Measurements from ENCODE around the gene MXRA7. TPM values are rescaled to one million over a fixed set of nuclear protein-coding genes. Genes with fewer than 3 reads are reported as not detected.

The MXRA7 gene
- total RNA-seq, 1 donor from 2014 or later = 411 TPM

DNA sequence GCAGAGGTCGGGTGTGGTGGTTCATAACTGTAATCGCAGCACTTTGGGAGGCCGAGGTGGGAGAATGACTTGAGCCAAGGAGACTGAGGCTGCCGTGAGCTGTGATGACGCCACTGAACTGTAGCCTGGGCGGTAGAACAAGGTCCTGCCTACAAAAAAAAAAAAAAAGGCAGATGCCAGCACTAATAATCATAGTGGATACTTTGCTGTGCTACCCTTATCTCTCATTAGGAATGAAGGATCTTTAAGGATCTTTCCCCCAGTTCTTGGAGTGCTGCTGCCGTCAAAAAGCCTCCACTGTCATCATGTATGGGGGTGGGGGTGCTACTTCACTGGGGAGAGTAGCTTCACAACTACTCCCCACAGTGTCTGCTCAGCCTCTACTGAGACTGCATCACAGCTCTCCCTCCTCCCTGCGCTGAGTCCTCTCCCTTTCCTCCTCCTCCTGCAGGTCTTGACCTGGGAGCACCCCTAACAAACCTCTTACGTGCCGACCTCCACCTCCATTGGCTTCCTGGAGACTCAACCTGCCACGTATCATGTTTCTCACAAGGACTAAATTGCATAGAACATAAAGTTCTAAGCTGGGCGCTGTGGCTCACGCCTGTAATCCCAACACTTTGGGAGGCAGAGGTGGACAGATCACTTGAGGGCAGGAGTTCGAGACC is 42.8 kb downstream of the MXRA7 start:
- Histone ChIP-seq H3K9me3 (replicated peaks) (no peaks in the 10 kb centered on the region), H3K27ac (replicated peaks) (no peak overlapping the region), H3K4me3 (no peak overlapping the region), H3K4me1 (peaks cover 25% of the 10 kb centered on the region), H3K27me3 (ENCODE audit: low read depth) (no peaks in the 10 kb centered on the region), H3K36me3 (no peaks in the 10 kb centered on the region)
- intact Hi-C loops (cut with micrococcal nuclease) = no loop called here
- DNase-seq = no peak
- TF ChIP-seq CTCF (IDR thresholded peaks at IDR 0.05; ENCODE audit: borderline replicate concordance) = no peak

- H3K4me1 ChIP-seq = peaks cover 20% of the 10 kb centered on the region
- H3K36me3 ChIP-seq = no peaks in the 10 kb centered on the region
- H3K27ac ChIP-seq (replicated peaks) = no peak overlapping the region
- DNase-seq = no peak
- intact Hi-C loops (cut with micrococcal nuclease) = no loop called here
- no peaks in the 10 kb centered on the region for H3K27me3 ChIP-seq (ENCODE audit: low read depth)
- no peaks in the 10 kb centered on the region for H3K9me3 ChIP-seq (replicated peaks)
- H3K4me3 ChIP-seq = no peak overlapping the region
- no peak for TF ChIP-seq CTCF (IDR thresholded peaks at IDR 0.05; ENCODE audit: borderline replicate concordance)
Observed at GRCh38 chr17:76667491-76667755, 43.3 kb downstream of the MXRA7 start.

GRCh38 chr17:76660656-76661042 is 50.1 kb downstream of the MXRA7 start:
- H3K9me3 ChIP-seq (replicated peaks) = no peaks in the 10 kb centered on the region
- TF ChIP-seq CTCF (IDR thresholded peaks at IDR 0.05; ENCODE audit: borderline replicate concordance) = no peak
- no peak for DNase-seq
- peak overlapping the region; percentile 47 for H3K27ac ChIP-seq (replicated peaks)
- no peak overlapping the region for H3K4me3 ChIP-seq
- H3K36me3 ChIP-seq = no peaks in the 10 kb centered on the region
- H3K4me1 ChIP-seq = peaks cover 25% of the 10 kb centered on the region
- H3K27me3 ChIP-seq (ENCODE audit: low read depth) = no peaks in the 10 kb centered on the region
- intact Hi-C loops (cut with micrococcal nuclease) = no loop called here

DNA sequence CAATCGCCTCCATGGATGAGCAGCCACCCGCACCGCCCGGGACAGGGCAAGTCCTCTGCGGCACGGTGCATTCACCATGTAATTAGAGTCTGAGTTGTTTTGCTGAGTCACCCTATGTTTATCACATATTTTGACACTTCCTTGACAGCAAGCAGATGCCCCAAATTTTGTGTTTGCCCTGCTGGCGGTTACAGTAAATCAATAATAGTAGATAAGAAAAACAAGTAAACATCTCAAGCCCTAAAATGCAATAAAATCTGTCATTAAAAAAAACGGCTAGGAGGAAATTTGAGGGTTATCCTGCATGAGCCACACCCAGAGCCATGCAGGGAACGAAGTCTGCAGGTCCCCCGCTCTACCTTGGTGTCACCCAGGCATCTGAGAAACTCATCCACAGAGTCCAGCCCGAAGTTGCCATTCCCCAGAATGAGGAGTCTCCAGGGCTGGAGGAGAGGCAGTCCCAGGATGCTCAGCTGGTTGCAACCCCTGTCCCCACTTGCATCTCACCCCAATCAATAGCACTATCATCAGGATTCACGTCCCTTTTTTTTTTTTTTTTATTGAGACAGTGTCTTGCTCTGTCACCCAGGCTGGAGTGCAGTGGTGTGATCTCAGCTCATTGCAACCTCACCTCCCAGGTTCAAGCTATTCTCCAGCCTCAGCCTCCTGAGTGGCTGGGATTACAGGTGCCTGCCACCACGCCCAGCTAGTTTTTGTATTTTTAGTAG is 50.7 kb downstream of the MXRA7 start:
- intact Hi-C loops (cut with micrococcal nuclease) = no loop called here
- no peak for DNase-seq
- H3K4me1 ChIP-seq = peaks cover 25% of the 10 kb centered on the region
- H3K27me3 ChIP-seq (ENCODE audit: low read depth) = no peaks in the 10 kb centered on the region
- H3K9me3 ChIP-seq (replicated peaks) = no peaks in the 10 kb centered on the region
- peak overlapping the region; percentile 13 for H3K27ac ChIP-seq (replicated peaks)
- H3K4me3 ChIP-seq = no peak overlapping the region
- no peaks in the 10 kb centered on the region for H3K36me3 ChIP-seq
- no peak for TF ChIP-seq CTCF (IDR thresholded peaks at IDR 0.05; ENCODE audit: borderline replicate concordance)

GRCh38 chr17:76658242-76658662 is 52.5 kb downstream of the MXRA7 start:
- Histone ChIP-seq H3K36me3 (no peaks in the 10 kb centered on the region), H3K9me3 (replicated peaks) (no peaks in the 10 kb centered on the region), H3K4me1 (peaks cover 25% of the 10 kb centered on the region), H3K4me3 (no peak overlapping the region), H3K27me3 (ENCODE audit: low read depth) (no peaks in the 10 kb centered on the region), H3K27ac (replicated peaks) (peak overlapping the region; percentile 38)
- no peak for TF ChIP-seq CTCF (IDR thresholded peaks at IDR 0.05; ENCODE audit: borderline replicate concordance)
- no peak for DNase-seq
- intact Hi-C loops (cut with micrococcal nuclease) = no loop called here
